GF-D8 (cell line): ENCODE data around the gene TNS2.
A peak's percentile ranks its signal among the peaks of the same experiment; 100 is the strongest.
"Not testable (repeated sequence)": the region's sequence is repeated elsewhere in the genome, so short reads cannot be mapped to it uniquely, and the experiment has no call there.

Experiments used
- DNase-seq: peaks from one replicate; lab custom pipeline; 2025; lab: John Stamatoyannopoulos, UW

TNS2 gene

DNA sequence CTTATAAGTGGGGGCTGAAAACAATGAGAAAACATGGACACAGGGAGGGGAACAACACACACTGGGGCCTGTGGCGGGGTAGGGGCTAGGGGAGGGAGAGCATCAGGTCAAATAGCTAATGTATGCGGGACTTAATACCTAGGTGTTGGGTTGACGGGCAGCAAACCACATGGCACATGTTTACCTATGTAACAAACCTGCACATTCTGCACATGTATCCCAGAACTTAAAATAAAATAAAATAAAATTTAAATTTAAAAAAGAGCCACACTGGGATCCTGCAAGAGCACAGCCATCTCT lies 45.7 kb downstream of the TNS2 start:
- not testable (repeated sequence) for DNase-seq

DNA sequence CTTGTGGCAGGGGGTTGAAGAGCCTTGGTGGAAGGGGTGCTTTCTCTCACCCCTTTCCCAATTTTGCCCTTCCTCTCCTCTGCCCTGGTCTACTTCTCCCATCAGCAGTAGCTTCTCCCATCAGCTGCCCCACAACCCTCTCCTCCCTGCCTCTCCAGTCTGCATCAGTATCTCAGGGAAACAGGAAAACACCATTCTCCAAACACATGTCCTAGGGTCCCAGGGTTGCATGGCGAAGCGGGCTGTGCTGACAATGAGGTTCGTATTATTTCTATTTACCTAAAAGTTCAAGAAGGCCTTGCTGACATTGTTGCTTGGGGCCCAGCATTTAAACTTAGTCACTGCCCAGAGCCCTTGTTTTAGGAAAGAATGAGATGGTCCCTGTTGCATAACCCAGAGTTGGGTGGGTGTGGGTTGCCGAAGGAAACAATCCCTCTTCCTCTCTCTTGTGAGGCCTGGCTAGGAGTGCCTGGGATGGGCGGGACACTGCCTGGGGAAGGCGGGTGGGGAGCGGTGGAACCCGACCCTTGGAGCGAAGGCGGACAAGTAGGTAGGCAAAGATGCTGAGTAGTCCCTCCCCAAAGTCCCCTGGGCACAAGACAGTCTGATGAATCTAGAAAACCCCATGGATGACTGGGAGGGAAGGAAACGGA lies 46.4 kb downstream of the TNS2 start:
- no peak for DNase-seq

DNA sequence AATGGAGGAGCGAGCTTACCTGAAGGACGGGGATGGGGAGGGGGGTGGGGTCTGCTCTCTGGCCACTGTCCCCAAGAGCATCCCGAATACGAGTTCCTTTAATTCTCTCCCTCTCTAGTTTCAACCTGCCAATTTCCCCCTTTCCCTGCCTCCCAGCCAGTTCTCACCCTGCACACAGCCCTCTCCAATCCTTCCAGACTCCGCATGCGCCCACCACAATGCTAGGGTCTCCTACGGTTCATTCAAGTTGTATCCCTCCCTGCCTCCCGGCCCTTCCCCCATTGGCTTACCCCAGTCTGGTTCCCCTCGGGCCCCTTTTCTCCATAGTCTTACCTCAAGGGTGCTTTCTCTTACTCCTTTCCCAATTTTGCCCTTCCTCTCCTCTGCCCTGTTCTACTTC lies 46.9 kb downstream of the TNS2 start:
- no peak for DNase-seq

DNA sequence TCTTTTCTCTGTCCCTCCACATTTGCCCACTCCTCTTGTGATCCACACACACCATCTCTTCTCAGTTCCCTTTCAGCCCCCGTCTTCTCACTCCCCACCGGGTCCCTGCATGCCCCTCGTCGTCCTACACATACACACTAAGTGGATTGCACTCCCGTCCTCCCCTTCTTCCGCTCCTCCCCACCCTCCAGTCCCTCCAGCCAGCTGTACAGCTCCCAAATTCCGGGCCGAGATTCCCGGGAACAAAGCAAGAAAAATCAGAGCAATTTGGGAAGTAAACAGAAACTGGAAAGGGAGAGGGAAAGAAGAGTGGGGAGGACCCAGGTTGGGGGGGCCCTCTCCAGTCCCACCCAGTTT lies 47.3 kb downstream of the TNS2 start:
- no peak for DNase-seq

DNA sequence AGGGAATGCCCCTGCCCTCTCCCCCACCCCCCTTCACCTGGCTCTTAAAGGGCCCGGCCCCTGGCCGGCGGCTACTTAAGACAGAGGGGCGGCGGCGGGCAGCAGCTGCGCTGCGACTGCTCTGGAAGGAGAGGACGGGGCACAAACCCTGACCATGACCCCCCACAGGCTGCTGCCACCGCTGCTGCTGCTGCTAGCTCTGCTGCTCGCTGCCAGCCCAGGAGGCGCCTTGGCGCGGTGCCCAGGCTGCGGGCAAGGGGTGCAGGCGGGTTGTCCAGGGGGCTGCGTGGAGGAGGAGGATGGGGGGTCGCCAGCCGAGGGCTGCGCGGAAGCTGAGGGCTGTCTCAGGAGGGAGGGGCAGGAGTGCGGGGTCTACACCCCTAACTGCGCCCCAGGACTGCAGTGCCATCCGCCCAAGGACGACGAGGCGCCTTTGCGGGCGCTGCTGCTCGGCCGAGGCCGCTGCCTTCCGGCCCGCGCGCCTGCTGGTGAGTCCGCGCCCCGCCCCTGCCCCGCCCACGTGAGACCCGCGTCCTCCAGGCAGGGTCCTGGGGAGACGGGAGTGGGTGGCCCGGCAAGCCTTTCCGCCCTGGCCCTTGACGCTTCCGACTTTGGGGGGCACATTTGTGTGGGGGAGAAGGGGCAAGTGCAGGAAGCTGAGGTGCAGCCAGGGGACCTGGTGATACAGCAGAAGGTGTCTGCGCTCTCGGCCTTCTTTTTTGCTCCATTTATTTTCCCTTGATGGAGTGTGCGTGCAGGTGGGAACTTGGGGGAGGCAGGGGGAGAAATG lies 47.9 kb downstream of the TNS2 start, which contains the start of gene IGFBP6:
Gene IGFBP6 (plus strand): TSS at position 104 of the 790 bp plus-strand sequence. CDS start 51 bp downstream, at position 155.
- DNase-seq: no peak

DNA sequence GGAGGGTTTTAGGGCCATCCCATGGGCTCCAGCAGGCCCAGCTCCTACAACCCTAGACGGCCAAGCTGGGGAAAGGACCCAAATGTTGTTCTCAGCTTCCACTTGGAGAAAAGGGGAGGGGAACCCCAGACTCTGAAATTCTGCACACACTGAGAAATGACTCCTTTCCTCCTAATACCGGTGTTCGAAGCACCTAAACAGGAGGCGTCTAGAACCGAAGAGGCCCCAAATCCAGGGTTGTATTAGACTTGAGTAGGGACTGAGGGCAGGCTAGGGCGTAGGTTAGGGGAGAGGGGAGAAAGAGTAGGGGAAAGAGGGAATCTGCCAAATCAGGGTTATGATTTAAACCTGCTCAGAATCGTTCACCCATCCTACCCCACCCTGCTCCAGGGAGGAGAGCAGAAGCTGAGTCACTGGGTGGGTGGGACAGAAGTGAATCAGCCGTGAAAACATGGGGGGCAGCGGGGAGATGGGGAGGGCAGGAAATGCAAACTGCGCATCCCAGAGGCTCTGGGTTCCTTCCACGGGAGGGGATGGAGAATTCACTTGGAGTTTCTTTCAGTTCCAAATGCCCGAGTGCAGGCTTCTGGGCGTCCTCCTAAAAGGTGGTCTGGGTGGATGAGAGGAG lies 48.6 kb downstream of the TNS2 start:
- no peak for DNase-seq

DNA sequence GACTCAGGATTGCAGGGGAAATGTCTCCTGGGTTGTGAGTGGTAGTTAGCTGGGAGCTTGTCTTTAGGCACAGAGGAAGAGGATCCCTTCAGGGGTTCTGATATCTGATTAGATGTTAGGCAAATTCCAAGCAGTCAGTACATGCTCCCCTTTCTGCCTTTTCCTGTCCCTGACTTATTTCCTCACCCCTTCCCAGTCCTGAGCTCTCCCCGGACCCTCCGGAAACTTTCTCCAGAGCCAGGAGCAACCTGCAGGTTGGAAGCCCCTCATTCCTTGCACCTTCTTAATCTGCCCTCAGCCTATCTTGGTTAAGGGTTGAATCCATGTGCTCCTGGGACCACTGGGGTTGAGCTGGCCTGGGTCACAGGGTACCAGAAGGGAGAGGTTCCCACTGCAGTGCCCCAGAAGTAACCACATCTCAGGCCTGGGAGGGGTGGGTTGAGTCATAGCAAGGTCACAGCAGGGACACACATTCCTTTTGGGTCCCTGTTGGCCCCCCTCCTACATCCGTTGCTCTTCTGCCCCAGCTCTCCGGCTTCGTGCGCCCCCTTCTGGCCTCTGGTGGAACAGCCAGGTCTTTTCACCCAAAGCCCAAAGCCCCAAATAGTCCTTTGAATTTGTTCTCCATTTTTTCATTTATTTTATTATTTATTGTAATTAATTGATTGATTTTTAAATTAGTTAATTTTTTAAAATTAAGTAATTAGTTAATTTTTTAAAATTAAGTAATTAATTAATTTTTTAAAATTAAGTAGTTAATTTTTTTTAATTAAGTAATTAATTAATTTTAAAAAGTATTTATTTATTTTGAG lies 49.4 kb downstream of the TNS2 start:
- peak; percentile 21 for DNase-seq

DNA sequence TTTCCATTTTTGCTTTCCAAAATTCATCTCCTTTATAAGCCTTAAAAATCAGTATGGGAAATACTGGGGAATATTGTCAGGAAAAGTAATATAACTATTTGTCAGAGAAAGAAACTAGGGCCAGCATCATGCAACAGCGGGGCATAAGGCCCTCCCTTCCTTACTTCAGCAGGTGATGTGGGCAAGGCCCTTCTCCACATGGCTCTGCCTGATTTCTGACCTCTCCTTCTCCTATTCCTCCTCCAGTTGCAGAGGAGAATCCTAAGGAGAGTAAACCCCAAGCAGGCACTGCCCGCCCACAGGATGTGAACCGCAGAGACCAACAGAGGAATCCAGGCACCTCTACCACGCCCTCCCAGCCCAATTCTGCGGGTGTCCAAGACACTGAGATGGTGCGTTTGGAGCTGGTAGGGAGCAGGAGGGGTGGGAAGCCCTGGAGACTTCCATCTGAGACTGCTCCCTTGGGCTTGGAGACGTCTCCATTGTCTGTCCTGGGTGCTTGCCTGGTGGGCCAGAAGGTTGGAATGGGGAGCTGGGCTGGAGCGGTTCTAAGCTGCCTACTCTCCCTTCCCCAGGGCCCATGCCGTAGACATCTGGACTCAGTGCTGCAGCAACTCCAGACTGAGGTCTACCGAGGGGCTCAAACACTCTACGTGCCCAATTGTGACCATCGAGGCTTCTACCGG lies 50.7 kb downstream of the TNS2 start:
- no peak for DNase-seq

DNA sequence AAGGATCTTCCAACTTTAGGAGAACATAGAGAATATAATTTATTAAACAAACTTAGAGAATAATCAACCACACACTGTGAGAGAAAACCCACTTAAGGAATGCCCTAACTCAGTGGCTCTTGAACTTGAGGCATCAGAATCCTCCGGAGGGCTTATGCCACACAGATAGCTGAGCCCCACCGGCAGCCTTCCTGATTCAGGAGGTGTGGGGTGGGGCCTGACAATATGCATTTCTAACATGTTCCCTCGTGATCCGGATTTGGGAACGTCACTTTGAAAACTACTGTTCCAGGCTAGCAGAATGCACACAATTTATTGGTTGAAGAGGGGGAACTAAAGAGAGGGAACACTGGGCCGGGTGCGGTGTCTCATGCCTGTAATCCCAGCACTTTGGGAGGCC lies 51.4 kb downstream of the TNS2 start:
- no peak for DNase-seq

DNA sequence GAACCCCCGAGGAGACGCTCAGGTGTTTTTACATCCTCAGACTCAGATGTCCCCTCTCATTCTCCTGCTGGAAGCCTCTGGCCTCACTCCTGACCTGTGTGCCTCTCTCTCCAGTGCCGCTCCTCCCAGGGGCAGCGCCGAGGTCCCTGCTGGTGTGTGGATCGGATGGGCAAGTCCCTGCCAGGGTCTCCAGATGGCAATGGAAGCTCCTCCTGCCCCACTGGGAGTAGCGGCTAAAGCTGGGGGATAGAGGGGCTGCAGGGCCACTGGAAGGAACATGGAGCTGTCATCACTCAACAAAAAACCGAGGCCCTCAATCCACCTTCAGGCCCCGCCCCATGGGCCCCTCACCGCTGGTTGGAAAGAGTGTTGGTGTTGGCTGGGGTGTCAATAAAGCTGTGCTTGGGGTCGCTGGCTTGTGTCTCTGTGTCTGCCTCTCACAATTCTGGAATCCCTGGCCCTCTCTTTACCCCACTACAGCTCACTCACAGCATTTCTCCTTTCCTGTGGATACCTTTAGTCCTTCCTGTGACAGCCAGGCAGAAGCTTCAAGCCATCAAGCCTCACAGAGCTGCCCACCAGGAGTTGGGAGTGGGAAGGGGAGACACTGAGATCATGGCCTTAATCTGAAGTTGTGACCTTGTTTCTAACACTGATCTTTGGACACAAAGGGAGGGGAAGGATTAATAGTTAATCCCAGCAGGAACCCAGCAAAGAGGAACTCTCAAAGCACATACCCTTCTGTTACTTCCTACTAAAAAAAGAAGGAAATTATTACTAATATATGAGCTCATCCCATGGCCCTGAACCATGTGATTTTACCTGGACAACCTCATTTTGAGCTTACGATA lies 52.3 kb downstream of the TNS2 start:
- no peak for DNase-seq

DNA sequence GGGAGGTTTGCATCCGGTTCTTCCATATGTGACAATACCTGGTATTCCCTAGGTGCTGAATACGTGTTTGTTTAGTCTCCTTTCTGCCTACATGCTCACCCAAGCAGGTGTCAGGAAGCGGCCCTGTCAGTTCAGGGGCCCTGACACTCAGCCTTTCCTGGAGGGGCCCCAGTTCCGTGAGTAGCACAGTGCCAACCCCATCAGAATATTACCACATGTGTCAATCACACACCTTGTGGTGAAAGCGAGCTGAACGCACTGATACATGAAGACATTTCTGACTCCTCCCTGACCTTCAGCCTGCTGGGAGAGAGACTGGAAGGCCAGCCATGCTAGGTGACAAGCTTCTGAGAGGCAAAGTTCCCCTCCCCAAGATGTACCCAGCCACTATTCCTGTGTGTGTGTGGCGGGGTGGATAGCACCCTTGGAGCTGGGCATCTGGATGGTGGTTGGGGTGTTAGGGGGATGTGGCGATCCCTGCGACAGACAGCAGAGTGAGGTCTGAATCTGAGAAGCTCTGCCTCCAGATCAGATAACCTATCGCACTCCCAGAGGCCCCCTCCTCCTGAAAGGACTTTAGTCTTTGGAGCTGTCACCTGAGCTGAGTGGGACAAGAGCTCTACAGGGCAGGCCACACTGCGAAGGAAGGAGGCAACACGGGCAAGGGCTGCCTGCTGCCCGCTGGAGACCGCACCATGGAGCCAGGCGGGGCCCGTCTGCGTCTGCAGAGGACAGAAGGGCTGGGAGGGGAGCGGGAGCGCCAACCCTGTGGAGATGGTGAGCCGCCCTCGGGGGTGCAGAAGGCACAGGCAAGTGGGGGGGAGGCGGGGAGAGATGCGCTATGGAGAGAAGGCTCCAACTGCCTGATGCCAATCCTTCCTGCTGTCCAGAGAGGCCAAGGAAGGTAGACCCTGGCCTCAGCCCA lies 53.3 kb downstream of the TNS2 start, which contains the start of gene SOAT2:
Gene SOAT2 (plus strand): TSS at position 604 of the 925 bp plus-strand sequence. CDS start 92 bp downstream, at position 696.
- no peak for DNase-seq

DNA sequence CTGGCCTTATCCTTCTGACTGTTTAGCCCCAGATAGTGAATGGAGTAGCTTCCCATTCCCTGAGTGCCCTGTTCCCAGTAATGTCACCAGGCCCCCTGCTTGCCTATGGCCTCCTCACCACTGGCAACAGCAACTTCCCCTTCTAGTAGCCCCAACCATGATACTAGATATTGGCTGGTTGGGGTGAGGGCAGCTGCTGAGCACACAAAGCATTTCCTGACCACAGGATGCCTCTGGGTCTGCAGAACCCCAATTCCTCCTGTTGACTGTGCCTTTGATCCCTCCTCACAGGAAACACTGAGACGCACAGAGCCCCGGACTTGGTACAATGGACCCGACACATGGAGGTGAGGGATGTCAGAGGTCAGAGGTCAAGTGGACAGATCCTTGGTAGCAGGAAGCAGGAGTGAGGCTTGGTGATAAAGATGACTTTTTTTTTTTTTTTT lies 54.0 kb downstream of the TNS2 start:
- DNase-seq: no peak

DNA sequence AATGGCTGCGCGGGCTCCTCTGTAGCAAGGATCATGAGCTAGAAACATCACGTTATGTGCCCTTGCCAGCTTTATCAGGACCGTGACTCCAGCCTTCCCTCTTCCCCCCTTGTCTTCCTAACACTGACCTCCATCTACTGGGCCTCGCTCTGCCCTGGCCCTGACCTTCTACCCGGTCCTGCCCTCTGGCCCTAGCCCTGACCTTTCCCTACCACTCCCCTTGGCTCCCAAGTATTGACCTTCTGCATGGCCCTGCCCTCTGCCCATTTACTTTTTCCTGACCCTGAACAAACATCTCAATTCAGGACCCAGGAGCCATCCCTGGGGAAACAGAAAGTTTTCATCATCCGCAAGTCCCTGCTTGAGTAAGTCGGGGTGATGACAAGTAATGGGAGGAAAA lies 55.4 kb downstream of the TNS2 start:
- DNase-seq: no peak

DNA sequence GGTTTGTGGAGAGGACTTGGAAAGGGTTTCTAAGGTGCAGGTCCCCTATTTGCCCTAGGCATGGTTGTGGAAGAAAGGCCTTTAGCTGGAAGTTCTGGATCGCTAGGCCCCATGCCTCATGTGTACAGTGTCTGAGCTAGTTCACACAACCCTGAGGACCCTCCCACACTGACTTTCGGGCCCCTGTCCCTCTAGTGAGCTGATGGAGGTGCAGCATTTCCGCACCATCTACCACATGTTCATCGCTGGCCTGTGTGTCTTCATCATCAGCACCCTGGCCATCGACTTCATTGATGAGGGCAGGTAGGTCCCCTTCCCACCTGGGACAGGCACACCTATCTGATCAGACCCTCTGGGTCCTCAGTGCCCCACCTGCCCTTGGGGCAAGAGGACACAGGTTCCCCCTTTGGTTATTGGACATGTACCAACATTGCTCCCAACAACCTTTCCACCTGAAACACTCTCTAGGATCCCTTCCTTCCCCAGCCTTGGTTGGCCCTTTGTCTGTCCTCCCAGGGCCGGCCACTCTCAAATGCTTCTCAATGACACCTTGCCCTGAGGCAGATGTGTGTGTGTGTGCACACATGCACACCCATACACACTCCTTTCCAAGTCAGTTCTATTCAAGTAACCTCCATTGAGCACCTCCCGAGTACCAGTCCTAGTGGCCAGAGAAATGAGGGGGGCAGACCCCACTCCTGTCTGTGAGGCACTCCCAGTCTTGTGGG lies 56.0 kb downstream of the TNS2 start:
- DNase-seq: no peak

DNA sequence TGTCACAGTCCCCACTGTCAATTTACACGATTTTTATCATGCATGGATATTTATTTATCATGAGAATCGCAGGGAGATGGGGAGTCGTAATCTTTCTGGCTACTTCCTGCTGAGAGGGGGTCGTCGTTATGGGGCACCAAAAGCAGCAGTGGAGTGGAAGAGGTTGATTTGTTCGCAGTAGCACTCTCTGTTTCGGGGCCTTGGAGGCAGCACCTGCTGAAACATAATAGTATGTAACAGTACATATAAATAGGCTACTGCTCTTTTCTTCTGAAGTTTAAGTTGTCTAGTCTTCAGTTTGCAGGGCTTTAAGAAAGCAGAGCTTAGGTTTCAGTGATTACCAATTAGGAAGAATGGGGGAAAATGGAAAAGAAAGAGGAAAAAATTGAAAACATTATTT lies 57.3 kb downstream of the TNS2 start:
- no peak for DNase-seq

DNA sequence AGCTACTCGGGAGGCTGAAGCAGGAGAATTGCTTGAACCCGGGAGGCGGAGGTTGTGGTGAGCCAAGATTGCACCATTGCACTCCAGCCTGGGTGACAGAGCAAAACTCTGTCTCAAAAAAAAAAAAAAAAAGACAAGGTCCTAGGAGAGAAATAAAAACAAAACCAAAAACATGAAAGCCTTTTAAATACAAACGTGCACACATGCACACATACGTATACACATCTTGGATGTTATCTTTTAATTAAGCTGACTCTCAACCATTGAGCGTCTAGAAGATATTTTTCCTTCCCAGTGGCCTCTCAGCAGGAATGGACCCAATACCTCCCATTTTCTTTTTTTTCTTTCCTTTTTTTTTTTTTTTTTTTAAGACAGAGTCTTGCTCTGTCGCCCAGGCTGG lies 62.6 kb downstream of the TNS2 start:
- not testable (repeated sequence) for DNase-seq

DNA sequence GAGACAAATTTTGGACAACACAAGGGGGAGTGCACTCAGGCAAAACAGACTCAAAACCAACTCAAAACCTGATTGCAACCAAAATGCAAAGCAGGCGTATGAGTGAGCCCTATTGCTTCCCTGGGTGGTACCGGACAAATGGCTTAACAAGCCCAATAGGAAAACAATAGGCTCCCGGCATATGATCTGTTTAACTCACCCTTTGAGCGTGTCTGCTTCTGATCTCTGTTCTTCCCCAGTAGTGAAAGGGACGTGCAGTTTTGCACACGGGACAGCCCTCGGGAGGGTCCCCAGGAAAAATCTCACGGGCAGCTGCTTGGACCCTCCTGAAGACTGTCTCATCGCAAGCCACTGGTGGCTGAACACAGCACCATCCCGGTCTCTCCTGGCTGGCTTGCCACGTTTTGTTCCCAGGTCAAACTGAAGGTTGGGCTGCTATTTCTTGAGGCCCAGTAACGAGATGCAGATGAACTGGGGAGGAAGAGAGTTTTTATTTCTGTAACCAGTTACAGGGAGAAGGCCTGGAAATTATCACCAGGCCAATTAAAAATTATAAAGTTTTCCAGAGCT lies 63.4 kb downstream of the TNS2 start:
- no peak for DNase-seq

DNA sequence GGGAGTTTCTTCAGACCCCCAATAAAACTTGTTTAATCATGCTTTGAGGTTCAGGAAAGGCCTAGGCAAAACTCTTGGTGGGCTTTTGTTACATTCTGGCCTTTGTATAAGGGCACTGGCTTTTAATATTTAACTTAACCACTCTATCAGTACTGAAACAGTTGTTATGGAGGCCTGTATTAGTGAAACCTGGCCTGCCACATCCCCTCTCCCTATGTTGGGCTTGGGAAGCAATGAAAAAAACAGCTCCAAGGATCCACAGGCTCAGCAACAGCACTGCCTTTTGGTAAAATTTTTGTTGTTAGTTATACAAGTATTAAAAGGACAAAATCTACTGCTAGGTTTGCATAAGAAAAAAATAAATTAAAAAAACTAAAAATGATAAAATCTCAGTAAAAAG lies 64.1 kb downstream of the TNS2 start:
- no peak for DNase-seq
